A673 (cell line): ENCODE measurements around the gene LRRC15. TPM values are rescaled to one million over a fixed set of nuclear protein-coding genes. Genes with fewer than 3 reads are reported as not detected.
A peak's percentile ranks its signal among the peaks of the same experiment; 100 is the strongest.

ENCODE experiments used
- BruUV-seq: library from RNA; stranded (reverse); fragments of 400-500 nt; replicated peaks from 2 replicates; lab custom pipeline; 2021; lab: Mats Ljungman, UMichigan
- CTCF ChIA-PET: fragments of 300-600 bp; sonication (Branson Sonifier 250); formaldehyde crosslinking; loops from one replicate; lab custom pipeline; 2022; ENCODE audit warnings: antibody characterized with exemption; lab: Charles Lee
- POLR2A ChIA-PET: fragments of 300-600 bp; sonication (Branson Sonifier 250); formaldehyde crosslinking; loops from one replicate; lab custom pipeline; 2022; ENCODE audit warnings: antibody characterized with exemption; ENCODE audit not compliant: low non-redundant PET; lab: Charles Lee
- DNase-seq: peaks from one replicate; pipeline ENCODE4 v3.0.0-alpha.2; 2015; ENCODE audit warnings: low spot score
- H3K27ac ChIP-seq: fragments of 200-600 bp; sonication (generic); 2 replicates; pipeline ENCODE4 v1.5.1; 2016; ENCODE audit warnings: mixed run types, low read depth, mild to moderate bottlenecking, mixed read lengths, antibody characterized with exemption, low read length; ENCODE audit not compliant: poor library complexity, severe bottlenecking
- H3K27me3 ChIP-seq: fragments of 200-600 bp; sonication (generic); replicated peaks from 2 replicates; pipeline ENCODE4 v1.6.1; 2017; ENCODE audit warnings: mixed run types, low read depth, mild to moderate bottlenecking, mixed read lengths, antibody characterized with exemption, low read length; ENCODE audit not compliant: insufficient read depth, poor library complexity
- H3K36me3 ChIP-seq: fragments of 200-600 bp; sonication (generic); 2 replicates; pipeline ENCODE4 v1.6.1; 2016; ENCODE audit warnings: mixed run types, mild to moderate bottlenecking, mixed read lengths, antibody characterized with exemption, low read length; ENCODE audit not compliant: insufficient read depth, poor library complexity, severe bottlenecking
- H3K4me1 ChIP-seq: fragments of 200-600 bp; sonication (generic); 2 replicates; pipeline ENCODE4 v1.6.1; 2017; ENCODE audit warnings: mixed run types, mild to moderate bottlenecking, mixed read lengths, antibody characterized with exemption, low read length; ENCODE audit not compliant: insufficient read depth, poor library complexity, severe bottlenecking
- H3K4me3 ChIP-seq: fragments of 200-600 bp; sonication (generic); 2 replicates; pipeline ENCODE4 v1.5.1; 2016; ENCODE audit warnings: low read depth, mixed run types, mild to moderate bottlenecking, mixed read lengths, low read length; ENCODE audit not compliant: poor library complexity, severe bottlenecking
- H3K9me3 ChIP-seq: fragments of 200-600 bp; sonication (generic); 2 replicates; pipeline ENCODE4 v1.6.1; 2016; ENCODE audit warnings: mixed run types, low read depth, mild to moderate bottlenecking, mixed read lengths, antibody characterized with exemption, low read length; ENCODE audit not compliant: poor library complexity, severe bottlenecking
- CTCF ChIP-seq: fragments of 300-800, 200-600 bp; sonication (generic); conservative IDR thresholded peaks from 2 replicates; pipeline ENCODE4 v1.5.1; 2017; ENCODE audit warnings: low read depth, mild to moderate bottlenecking, antibody characterized with exemption, low read length, moderate library complexity, mixed read lengths
- EZH2 ChIP-seq: fragments of 200-600 bp; sonication (generic); IDR thresholded peaks from 2 replicates; pipeline ENCODE4 v1.6.1; 2017; ENCODE audit warnings: borderline replicate concordance, low read depth, mild to moderate bottlenecking, mixed read lengths, antibody characterized with exemption, low read length; ENCODE audit not compliant: poor library complexity, severe bottlenecking
- intact Hi-C: fragments of 100-400 bp; cut with micrococcal nuclease; formaldehyde crosslinking; loops from one replicate; pipeline ENCODE4 v1.10.0; 2022; ENCODE audit not compliant: unreplicated experiment
- total RNA-seq: library from RNA; stranded (reverse); gene quantifications from 2 replicates; pipeline ENCODE4 v1.2.3, GENCODE V29; 2021

Gene LRRC15
- total RNA-seq, 1 experiment from 2014 or later: not detected

DNA sequence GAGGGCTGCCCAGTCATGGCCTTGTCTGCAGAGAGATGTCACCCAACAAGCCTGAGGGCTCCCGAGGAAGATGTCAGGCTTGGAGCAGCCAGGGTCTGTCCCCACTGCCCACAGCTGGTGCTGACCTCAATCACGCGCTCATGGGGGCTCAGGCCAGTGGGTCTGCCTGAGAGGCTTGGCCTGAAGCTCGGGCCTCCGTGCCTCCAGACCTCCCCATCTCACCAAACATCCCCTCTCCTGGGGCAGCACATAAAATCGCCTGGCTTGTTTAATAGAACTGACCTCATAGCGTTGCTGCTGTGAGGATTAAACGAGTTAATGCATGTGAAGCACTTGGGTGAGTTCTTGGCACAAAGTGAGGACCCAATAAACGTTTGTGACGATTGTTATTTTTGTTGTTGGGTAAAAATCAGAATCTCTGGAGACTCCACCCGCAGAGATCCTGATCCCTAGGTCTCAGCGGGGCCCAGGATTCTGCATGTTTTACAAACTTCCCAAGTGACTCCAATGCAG, 3.5 kb downstream of the LRRC15 start:
- H3K36me3 ChIP-seq: no peaks in the 10 kb centered on the region
- no TSS peak for BruUV-seq

DNA sequence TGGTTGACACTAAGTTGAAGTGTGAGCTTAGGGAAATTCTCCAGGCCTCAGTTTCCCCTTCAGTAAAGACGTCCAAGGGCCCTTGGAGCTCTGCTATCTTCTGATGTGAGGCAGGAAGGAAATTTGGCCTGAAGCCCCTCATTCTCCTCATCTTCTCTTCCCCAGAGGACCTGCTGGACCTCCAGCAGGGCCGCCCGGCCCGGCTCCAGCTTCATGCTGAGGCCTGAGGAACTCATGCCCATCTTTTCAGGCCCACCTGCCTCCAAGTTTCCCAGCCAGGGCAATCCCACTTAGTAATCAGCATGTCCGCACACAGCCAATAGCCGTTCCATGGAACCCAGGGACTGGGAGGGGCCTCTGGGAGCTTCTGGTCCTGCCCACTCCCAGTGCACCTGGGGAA, 4.0 kb downstream of the LRRC15 start:
- Histone ChIP-seq H3K27ac (no peak overlapping the region), H3K9me3 (no peaks in the 10 kb centered on the region), H3K27me3 (no peaks in the 10 kb centered on the region), H3K4me3 (no peak overlapping the region), H3K36me3 (no peaks in the 10 kb centered on the region), H3K4me1 (peaks cover 10% of the 10 kb centered on the region)
- DNase-seq: no peak
- BruUV-seq: no TSS peak
- CTCF ChIA-PET: no interaction called here
- intact Hi-C loops: no loop called here
- TF ChIP-seq CTCF (no peak), EZH2 (no peak)
- POLR2A ChIA-PET: no interaction called here

More for the DNA sequence above, 3.5 kb downstream of the LRRC15 start:
- ChIA-PET POLR2A (no interaction called here), CTCF (no interaction called here)
- H3K27me3 ChIP-seq: no peaks in the 10 kb centered on the region
- no peak for DNase-seq
- H3K27ac ChIP-seq: no peak overlapping the region
- no peak overlapping the region for H3K4me3 ChIP-seq
- no peaks in the 10 kb centered on the region for H3K9me3 ChIP-seq
- no peak for TF ChIP-seq CTCF
- TF ChIP-seq EZH2: no peak
- H3K4me1 ChIP-seq: peaks cover 10% of the 10 kb centered on the region
- intact Hi-C loops: no loop called here

- peak; percentile 50 for DNase-seq
- Histone ChIP-seq H3K9me3 (no peaks in the 10 kb centered on the region), H3K27me3 (no peaks in the 10 kb centered on the region), H3K4me1 (peaks cover 10% of the 10 kb centered on the region), H3K36me3 (no peaks in the 10 kb centered on the region), H3K4me3 (no peak overlapping the region), H3K27ac (no peak overlapping the region)
- TF ChIP-seq CTCF (no peak), EZH2 (no peak)
- intact Hi-C loops: no loop called here
- CTCF ChIA-PET: no interaction called here
- POLR2A ChIA-PET: no interaction called here
- no TSS peak for BruUV-seq
Measured at GRCh38 chr3:194364652-194365434, 4.7 kb downstream of the LRRC15 start.
